WERI-Rb-1 (cell line): ENCODE measurements around the gene CATSPER4.

Experiments used
- DNase-seq: peaks from one replicate; pipeline ENCODE4 v3.0.0-alpha.2; 2020
- H3K27ac ChIP-seq: fragments of 250-450 bp; sonication (Bioruptor Pico); 2 replicates; pipeline ENCODE4 v1.5.1; 2020; ENCODE audit warnings: mild to moderate bottlenecking, moderate library complexity
- H3K27me3 ChIP-seq: fragments of 250-450 bp; sonication (Bioruptor Pico); 2 replicates; pipeline ENCODE4 v1.5.1; 2021; ENCODE audit warnings: mild to moderate bottlenecking, low read depth, moderate library complexity; ENCODE audit not compliant: insufficient read depth, severe bottlenecking
- H3K36me3 ChIP-seq: fragments of 250-450 bp; sonication (Bioruptor Pico); 2 replicates; pipeline ENCODE4 v1.5.1; 2020; ENCODE audit warnings: mild to moderate bottlenecking, moderate library complexity
- H3K4me3 ChIP-seq: 2 replicates; pipeline ENCODE4 v1.5.1; 2011; ENCODE audit warnings: low read depth, mild to moderate bottlenecking, control low read depth, low read length
- H3K9me3 ChIP-seq: fragments of 250-450 bp; sonication (Bioruptor Pico); 2 replicates; pipeline ENCODE4 v1.5.1; 2021; ENCODE audit warnings: mild to moderate bottlenecking, moderate library complexity; ENCODE audit not compliant: severe bottlenecking
- TF ChIP-seq, protein P1 (sequence below): IDR thresholded peaks from 2 replicates; pipeline ENCODE4 v1.5.1; 2011; ENCODE audit warnings: low read depth, mild to moderate bottlenecking, control low read depth, inconsistent platforms, low read length

Gene CATSPER4

DNA sequence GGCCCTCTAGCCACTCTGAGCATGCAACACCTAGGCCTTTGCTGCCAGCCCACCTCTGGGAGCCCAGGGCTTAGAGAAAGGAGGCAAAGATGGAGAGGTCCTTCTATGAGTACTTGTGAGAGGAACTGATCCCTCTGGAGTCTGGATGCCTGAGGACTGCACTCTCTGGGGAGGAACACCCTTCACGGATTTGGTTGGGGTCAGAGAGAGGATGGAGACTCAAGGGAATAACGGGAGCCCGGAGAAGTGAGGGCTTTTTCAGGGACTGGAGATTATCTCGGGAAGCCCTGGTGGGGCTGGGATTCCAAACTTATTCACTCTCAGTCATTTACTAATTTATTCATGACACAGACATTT, 21.2 kb upstream of the CATSPER4 start:
- TF ChIP-seq, protein P1, sequence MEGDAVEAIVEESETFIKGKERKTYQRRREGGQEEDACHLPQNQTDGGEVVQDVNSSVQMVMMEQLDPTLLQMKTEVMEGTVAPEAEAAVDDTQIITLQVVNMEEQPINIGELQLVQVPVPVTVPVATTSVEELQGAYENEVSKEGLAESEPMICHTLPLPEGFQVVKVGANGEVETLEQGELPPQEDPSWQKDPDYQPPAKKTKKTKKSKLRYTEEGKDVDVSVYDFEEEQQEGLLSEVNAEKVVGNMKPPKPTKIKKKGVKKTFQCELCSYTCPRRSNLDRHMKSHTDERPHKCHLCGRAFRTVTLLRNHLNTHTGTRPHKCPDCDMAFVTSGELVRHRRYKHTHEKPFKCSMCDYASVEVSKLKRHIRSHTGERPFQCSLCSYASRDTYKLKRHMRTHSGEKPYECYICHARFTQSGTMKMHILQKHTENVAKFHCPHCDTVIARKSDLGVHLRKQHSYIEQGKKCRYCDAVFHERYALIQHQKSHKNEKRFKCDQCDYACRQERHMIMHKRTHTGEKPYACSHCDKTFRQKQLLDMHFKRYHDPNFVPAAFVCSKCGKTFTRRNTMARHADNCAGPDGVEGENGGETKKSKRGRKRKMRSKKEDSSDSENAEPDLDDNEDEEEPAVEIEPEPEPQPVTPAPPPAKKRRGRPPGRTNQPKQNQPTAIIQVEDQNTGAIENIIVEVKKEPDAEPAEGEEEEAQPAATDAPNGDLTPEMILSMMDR, result no peak
- no peak for DNase-seq
- Histone ChIP-seq H3K9me3 (no peaks in the 10 kb centered on the region), H3K36me3 (peaks cover 3% of the 10 kb centered on the region; the same call in 1 of the 2 replicates), H3K27me3 (no peaks in the 10 kb centered on the region), H3K4me3 (no peak overlapping the region), H3K27ac (no peak overlapping the region)

DNA sequence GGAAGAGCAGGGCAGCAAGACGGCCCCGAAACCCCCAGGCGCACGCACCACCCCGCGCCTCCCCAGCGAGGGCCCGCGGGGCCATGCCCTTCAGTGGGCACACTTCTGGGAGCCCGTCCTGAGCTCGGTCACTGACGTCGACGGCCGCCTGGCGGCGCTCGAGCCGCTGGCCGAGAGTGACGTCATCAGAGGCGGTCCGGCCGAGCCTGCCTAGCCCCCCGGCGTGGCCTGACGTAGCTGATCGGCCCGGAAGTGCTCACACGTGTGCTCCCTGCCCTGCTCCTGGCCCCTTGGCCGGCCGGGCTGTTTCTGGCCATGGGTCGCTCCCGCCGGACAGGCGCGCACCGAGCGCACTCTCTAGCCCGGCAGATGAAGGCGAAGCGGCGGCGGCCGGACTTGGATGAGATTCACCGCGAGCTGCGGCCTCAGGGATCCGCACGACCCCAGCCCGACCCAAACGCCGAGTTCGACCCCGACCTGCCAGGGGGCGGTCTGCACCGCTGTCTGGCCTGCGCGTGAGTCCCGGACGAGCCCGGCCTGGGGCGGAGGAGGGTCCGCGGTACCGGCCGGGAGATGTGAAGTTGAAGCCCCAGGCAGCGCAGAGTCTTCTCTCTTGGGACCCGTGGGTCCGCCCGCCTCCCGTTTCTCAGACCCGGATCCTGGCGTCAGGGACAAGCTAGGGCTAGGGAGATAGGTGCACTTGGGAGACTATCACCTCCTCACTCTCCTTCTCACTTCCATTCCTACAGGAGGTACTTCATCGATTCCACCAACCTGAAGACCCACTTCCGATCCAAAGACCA, 20.5 kb upstream of the CATSPER4 start, which contains the start of gene ZNF593:
Gene ZNF593, plus strand, starts transcription at position 240 of the 803 bp plus-strand sequence. Its CDS starts 76 bp downstream, at position 316.
- no peaks in the 10 kb centered on the region for H3K9me3 ChIP-seq
- peak; percentile 91 for DNase-seq
- TF ChIP-seq, protein P1, result peak; percentile 98
- peak within 1 kb of the TSS; percentile 62 for H3K4me3 ChIP-seq
- H3K36me3 ChIP-seq, result peaks cover 3% of the 10 kb centered on the region; the same call in 1 of the 2 replicates
- H3K27ac ChIP-seq, result peak within 1 kb of the TSS; percentile 54; the same call in 1 of the 2 replicates
- H3K27me3 ChIP-seq, result no peaks in the 10 kb centered on the region

GRCh38 chr1:26170472-26170821, 20.0 kb upstream of the CATSPER4 start:
- Histone ChIP-seq H3K36me3 (peaks cover 3% of the 10 kb centered on the region; the same call in 1 of the 2 replicates), H3K27ac (0 out of 2 replicates have a peak overlapping the region, but pooled peaks have one; percentile 54), H3K4me3 (peak overlapping the region; percentile 62), H3K9me3 (no peaks in the 10 kb centered on the region), H3K27me3 (no peaks in the 10 kb centered on the region)
- no peak for DNase-seq
- TF ChIP-seq, protein P1, result no peak

GRCh38 chr1:26171084-26172072, 19.0 kb upstream of the CATSPER4 start, which contains the start of gene ZNF593OS:
ZNF593OS (minus strand) TSS chr1:26171832; CDS start chr1:26171661, 171 bp downstream.
- Histone ChIP-seq H3K9me3 (no peaks in the 10 kb centered on the region), H3K27ac (no peak within 1 kb of the TSS), H3K4me3 (no peak within 1 kb of the TSS)

DNA sequence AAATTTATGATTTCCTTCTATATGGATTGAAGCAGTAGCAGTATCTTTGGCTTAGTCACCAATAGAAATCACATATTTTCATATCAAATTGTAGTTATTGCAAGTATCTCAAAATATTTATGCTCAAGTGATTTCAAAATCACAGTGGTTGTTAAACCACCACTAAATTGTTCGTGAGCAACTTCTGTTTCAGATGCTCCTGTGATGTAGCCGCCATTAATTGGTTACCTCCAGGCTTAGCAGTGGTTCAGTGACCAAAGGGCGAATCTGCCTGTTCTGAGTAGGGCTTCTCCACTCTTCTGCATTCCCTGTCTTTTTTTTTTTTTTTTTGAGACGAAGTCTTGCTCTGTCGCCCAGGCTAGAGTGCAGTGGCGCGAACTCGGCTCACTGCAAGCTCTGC, 15.1 kb upstream of the CATSPER4 start:
- DNase-seq, result no peak
- Histone ChIP-seq H3K9me3 (no peaks in the 10 kb centered on the region), H3K36me3 (peaks cover 3% of the 10 kb centered on the region; the same call in 1 of the 2 replicates), H3K4me3 (no peak overlapping the region), H3K27me3 (no peaks in the 10 kb centered on the region), H3K27ac (no peak overlapping the region)
- TF ChIP-seq, protein P1, result no peak

More at GRCh38 chr1:26171084-26172072, 19.0 kb upstream of the CATSPER4 start, which contains the start of gene ZNF593OS:
- Histone ChIP-seq H3K27me3 (no peaks in the 10 kb centered on the region), H3K36me3 (peaks cover 3% of the 10 kb centered on the region; the same call in 1 of the 2 replicates)
- DNase-seq, result peak; percentile 91
- TF ChIP-seq, protein P1, result no peak
